HG02610 (cell line): ENCODE results near the gene PJA2.
"Not testable (repeated sequence)": the region's sequence is repeated elsewhere in the genome, so short reads cannot be mapped to it uniquely, and the experiment has no call there.

Experiments used
- ATAC-seq: cut with Tn5 transposase; IDR thresholded peaks from one replicate; pipeline ENCODE4 v1.9.1; 2021; ENCODE audit warnings: mild to moderate bottlenecking, moderate library complexity; ENCODE audit not compliant: unreplicated experiment

Gene PJA2, protein sequence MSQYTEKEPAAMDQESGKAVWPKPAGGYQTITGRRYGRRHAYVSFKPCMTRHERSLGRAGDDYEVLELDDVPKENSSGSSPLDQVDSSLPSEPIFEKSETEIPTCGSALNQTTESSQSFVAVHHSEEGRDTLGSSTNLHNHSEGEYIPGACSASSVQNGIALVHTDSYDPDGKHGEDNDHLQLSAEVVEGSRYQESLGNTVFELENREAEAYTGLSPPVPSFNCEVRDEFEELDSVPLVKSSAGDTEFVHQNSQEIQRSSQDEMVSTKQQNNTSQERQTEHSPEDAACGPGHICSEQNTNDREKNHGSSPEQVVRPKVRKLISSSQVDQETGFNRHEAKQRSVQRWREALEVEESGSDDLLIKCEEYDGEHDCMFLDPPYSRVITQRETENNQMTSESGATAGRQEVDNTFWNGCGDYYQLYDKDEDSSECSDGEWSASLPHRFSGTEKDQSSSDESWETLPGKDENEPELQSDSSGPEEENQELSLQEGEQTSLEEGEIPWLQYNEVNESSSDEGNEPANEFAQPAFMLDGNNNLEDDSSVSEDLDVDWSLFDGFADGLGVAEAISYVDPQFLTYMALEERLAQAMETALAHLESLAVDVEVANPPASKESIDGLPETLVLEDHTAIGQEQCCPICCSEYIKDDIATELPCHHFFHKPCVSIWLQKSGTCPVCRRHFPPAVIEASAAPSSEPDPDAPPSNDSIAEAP

DNA sequence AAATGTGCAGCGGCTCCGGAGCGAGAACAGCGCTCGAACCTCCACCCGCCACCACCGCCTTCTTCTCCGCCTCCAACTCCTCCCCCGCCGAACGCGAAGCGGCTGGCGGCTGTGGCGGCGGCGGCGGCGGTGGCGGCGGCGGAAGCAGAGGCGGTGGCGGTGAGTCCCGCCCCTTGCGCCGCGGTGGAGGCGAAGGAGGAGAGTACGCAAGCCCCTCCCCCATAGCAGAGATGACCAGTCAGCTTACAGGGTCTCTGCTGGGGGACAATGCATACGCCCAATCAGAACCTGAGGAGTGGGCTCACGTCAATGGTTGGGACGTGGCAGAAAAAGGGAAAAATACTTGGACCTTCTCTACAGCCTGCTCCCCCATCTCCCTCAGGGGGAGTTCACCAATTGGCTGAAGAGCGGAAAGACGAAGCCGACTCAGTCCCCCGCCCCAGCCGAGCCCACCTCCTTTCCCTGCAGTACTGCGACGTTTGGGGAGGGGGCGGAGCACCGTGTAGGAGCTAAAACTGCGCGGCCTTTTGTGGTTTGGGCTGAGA lies at the start of gene PJA2:
Gene PJA2, minus strand, starts transcription at position 131 of the 545 bp plus-strand sequence. CDS start 26,541 bp downstream, outside the sequence.
- peak; percentile 86 for ATAC-seq

DNA sequence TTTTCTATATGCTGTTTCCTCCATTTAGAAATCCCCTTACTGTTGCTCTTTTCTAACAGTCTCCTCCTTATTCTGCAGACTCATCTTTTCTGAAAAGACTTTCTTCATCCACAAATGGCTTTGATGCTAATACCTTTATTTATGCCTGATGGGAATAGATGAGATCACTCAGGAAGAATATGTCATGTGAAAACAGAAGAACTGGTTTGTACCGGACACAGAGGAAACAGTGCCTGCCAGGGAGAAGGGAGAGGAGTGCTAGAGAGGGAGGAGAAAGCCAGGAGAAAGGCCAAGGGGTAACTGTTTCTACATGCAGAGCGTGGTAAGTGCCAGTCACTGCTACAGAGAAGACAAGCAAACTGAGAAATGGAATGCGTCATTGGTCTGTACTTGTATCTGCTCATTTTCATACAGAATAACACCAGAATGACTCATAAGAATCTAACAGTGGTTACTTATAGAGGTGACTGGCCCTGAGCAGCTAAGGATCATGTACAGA lies 45.9 kb upstream of the PJA2 start:
- peak; percentile 100 for ATAC-seq

DNA sequence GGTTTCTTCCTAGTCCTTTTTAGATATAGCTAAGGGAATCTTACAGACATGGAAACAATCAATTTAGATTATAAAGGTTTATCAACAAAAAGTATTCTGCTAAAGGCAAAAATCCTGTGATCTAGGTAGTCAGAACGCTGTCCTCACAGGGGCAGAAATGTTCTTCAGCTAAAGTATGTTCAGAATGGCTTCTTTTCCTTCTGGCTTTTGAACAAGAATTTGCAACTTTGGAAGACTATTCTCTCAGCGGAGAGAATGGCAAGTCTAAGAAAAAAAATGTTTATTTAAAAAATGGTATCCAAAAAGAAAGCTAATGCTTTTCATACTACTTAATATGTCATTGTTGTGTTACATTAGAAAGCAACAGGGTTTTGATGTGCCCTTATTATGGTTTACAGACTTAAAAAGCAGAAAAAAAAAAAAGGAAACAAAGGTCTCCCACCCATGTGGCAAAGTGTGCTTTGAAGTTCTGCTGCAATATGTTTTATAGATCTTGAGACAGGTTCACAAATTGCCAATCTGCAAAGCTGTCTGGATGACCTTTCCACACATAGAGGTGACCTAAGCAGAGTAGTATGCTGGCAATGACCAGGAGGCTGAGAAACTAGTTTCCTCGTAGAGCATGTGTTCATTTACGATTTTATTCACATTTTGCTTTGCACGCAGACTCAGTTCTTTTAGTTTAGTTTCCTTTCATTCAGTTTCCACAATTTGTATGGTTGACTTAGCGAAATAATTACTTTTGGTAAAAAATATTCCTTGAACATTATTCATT lies 45.1 kb upstream of the PJA2 start:
- no peak for ATAC-seq

DNA sequence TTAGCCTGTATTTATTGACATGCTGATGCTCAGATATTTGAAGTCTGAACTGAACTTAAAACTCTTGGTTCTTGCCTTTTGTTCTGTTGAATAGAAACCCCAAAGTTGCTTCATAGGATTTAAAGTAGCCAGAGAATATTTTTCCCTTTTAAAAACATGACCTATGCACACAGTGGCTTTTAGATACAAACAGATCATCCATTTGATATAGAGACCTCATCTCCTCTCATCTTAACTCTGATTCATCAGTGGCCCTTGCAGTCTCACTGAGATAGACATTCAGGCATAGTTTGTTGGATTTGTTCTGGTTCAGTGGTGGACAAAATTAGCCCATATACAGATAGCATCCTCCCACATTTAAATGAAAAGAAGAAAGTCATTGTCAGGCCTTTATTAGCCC lies 43.5 kb upstream of the PJA2 start:
- no peak for ATAC-seq

DNA sequence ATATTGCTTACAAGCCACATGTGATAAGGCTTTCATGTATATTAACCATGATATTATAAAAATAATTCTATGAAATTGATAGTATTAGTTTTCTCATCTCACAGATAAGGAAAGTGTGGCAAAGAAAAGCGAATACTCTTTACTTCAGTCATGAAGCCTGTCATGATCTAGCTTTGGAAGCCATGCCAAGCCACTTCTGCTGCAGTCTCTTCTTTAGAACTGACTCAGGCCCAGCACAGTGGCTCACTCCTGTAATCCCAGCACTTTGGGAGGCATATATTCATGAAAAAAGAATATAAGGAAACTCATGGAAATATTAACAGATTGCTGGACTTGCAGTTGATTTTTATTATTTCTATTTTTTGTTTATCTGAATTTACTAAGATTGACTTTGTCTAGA lies 42.9 kb upstream of the PJA2 start:
- ATAC-seq: no peak

DNA sequence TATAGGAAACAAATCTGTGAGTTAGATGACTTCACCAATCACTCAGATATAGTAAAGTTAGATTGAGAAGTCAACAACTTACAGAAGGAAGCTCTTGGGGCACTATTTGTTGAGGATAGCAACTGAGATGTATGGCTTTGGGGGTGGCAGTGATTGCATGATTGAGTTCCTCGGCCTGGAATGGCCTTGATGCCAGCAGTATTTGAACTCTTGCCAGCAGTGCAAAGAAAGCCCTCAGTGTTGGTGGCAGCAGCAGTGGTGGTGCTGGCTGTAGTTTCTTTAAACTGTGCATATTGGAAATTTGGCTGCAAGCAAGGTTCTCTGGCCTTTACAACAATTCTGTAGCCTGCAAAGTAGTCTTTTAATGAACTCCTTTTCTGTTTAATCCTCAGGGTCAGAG lies 41.4 kb upstream of the PJA2 start:
- ATAC-seq: no peak

DNA sequence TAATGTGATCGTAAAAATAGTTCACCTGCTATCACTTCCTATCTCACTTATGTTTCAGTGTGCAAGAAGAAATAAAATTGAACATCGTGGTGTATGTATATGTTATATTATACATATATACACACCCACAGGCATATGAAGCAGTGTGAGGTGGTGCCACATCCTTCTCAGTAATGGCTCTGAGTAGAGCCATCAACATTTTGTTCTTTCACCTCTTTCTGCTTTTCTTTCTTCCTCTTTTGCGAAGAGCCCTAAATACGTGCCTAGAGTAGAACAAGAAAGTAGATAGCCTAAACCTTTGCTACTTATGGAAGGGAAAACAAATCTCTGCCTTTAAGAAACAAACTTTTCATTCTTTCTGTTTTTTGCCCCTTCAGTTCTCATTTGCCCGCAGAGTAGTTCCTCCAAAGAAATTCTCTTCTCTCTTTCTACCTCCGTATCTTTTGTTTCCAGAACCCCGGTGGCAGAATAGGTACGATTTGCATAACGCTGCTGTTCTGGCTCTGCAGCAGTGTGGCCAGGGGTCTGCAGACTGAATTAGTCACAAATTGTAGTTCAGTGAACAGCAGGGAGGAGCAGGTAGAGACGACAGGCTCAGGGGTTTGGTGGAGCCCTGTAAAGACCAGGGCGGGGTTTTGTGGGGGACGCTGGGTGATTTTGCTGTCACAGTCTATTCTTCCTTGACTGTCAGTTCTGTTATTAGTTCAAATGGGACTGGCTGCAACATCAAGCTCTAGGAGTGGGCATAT lies 40.5 kb upstream of the PJA2 start:
- ATAC-seq: peak; percentile 35

DNA sequence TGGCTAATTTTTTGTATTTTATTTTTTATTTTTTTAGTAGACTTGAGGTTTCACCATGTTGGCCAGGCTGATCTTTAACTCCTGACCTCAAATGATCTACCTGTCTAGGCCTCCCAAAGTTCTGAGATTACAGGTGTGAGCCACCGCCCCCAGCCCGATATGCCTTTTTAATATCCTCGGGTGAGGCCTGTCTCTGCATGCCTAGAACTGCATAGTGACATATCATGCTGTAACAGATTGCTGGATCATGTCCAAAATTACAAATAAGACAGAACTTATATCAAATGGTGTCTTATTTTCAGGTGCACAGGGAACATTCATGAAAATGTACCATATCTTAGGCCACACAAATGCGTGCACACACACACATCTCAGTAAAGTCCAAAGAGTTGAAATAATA lies 39.1 kb upstream of the PJA2 start:
- no peak for ATAC-seq

DNA sequence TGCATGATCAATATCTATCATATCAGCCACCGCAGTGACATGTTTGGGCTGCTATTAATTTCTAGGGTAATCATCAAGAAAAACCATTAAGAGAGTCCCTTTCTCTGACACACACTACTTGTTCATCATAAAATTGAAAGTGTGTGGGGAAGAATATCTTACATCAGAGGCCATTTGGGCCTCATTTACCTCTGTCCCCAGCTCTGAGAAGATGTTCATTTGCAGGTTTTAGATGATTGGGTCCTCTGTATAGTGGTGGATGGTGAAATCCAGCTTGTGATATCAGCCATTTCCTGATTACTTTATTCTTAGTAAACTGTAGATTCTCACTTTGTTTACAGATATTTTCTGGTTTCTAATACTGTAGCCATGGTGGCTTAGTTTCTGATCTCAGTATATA lies 29.8 kb upstream of the PJA2 start:
- no peak for ATAC-seq

DNA sequence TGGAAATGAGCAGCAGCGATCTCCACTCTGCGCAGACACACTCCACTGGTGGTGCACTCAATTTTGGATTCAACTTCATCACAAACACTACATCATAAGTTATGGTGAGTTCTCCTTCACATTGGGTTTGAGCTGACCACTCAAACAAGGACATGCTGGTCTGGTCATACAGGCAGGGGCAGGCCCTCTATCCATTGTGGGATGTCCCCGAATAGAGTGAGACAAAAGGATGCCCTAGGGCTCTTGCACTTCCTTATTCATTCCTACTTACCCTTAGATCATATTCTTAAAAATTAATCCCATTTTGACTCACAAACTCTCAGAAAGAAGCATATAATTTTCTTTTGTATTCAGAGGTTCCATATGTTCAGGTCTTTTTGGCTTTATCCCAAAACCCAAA lies 16.3 kb upstream of the PJA2 start:
- ATAC-seq: no peak

DNA sequence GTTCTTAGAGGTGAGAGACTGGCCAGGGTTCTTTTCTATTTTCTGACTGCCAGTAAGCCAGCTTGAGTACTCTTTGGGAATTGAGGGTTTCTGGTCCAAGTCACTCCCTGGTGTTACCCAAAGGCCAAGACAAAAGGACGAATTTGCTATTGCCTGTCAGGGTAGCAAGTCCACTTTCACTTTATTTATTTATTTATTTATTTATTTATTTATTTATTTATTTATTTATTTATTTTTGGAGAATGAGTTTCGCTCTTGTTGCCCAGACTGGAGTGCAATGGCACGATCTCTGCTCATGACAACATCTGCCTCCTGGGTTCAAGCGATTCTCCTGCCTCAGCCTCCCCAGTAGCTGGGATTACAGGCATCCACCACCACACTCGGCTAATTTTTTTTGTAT lies 15.7 kb upstream of the PJA2 start:
- not testable (repeated sequence) for ATAC-seq

DNA sequence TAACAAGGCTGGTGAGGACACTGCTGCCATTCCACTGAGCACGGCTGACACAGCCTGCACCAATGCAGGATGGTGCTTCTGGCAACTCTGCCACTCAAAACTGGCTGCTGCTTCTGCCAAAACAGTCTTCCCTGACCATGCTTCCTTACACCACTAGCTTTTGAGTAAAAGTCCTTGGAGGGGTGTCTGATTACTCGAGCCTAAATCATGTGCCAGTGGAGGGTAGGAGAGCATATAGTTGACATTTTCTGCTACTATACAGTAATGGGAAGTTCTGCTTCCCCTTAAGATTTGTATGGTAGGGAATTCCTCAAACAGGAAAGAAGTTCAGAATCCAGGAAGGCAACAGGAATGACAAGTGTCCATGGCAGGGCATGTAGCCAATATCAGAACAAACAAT lies 12.2 kb upstream of the PJA2 start:
- no peak for ATAC-seq

DNA sequence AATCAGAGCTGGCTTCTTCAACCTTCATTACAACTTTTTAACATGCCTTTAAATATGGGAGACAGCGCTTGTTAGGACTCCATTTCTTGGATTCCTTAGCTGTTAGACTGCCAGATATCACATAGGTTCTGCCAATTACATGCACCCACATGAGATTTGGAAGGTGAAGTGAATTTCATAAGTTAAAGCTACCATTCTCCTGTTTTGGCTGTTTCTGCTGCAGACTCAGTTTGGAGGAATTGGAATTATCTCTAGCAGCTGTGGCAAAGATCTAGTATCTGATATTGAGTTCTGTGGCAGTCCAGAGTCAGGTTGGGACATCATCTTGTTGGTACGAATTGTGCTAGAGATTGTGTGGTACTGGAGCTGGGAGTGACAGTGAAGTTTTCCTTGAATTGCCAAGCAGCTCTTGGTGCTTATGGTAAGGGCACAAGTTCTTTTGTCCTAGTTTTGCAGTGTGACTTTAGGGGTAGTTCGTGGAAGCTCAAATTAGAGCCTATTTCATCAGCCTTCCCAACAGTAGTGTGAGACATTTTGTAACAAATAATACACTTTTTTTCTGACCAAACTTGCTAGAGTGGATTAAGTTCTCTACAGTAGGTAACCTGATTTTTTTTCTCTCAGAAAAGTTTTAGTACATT lies 9.1 kb upstream of the PJA2 start:
- no peak for ATAC-seq

DNA sequence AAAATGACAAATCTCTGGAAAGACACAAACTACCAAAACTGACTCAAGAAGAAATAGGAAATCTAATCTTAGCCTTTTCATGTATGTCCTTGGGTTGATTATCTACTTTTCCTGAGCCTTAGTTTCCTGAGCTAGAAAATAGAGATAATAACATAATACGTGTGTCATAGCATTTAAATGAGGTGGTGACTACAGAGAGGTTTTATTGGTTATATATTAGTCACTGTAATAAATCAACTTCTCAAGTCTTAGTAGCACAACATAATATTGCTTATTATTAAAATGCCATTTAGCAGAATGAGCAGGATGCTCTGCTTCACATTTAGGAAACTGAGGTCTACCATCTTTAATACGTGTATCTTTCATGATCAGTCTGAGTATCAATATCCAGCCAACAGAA lies 7.1 kb upstream of the PJA2 start:
- ATAC-seq: no peak

DNA sequence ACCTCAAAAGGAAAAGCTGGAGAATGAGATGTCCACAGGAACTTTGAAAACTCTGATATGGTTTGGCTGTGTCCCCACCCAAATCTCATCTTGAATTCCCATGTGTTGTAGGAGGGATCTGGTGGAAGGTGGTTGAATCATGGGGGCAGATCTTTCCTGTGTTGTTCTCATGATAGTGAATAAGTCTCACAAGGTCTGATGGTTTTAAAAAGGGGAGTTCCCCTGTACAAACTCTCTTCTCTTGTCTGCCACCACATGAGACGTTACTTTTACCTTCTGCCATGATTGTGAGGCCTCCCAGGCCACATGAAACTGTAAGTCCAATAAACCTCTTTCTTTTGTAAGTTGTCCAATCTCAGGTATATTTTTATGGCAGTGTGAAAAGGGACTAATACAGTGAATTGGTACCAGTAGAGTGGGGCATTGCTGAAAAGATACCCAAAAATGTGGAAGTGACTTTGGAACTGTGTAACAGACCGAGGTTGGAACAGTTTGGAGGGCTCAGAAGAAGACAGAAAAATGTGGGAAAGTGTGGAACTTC lies 4.2 kb upstream of the PJA2 start:
- ATAC-seq: not testable (repeated sequence)

DNA sequence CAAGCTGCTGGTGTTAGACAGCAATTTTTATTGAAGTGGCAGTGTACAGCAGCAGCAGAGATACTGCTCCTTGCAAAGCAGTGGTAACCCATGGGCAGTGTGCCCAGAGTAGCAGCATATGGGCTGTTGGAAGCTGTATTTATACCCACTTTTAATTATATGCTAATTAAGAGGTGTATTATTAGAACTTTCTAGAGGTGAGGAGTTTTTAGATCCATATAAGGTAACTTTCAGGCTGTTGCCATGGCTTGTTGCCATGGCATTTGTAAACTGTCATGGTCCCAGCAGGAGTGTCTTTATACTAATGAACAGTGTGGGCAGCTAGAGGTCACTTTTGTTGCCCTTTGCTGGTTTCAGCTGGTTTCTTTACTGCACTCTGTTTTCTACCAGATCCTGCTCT lies 3.7 kb upstream of the PJA2 start:
- no peak for ATAC-seq

DNA sequence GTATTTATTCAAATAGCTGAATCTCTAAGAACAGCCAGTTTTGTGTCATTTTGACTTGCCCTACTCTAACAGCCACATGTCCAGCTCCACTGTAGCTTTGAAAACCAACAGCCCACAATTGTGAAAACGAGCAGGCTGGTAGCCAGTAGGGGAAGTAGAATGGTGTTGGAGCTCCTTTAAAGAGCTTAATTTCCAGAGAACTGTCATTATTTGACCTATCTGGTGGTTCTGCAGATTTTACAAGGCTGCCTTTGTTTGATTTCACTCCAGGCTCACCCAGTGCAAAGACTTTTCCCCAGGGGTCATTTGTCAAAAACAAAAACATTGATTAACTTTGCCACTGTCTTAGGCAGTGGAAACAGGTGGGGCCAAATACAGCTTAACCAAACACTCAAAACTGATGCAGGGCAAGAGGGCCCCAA lies 3.2 kb upstream of the PJA2 start:
- no peak for ATAC-seq

DNA sequence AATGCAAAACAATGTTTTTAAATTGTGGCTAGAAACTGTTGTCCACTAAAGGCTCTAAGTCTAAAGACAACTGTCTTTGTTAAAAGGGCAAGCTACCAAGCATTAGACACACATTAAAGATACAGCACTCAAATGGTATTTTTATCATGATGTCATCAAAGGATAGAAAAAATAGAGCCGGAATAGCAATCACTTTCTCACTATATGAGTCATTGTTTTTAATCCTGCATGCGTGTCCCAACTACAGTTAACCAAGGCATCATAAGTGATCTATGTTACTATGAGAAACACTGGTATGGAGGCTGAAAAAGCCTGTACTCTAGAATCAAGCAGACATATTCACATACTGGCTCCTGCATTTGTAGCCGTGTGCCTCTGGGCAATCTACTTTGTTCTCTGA lies 1.9 kb upstream of the PJA2 start:
- ATAC-seq: no peak

DNA sequence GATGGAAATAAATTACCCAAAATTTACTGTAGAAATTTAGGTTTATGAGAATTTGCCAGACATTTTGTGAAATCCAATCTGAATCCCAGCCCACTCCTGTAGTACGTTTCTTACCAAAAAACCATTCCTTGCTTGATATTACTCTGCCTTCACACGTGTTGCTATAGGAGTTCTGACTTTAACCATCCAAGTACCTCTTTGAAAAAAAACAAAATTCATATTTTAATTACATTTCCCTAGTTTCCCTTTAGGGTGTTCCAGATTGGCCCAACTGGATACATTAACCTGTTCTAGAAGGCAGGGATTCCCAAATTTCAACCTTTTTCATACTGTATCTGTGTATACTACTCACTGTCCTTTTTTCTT lies 1.4 kb upstream of the PJA2 start:
- ATAC-seq: no peak
